Measurements from ENCODE around the gene RND2.

GRCh38 chr17:43025290-43025657 lies 243 bp downstream of the RND2 start:
- TF ChIP-seq, protein P1, sequence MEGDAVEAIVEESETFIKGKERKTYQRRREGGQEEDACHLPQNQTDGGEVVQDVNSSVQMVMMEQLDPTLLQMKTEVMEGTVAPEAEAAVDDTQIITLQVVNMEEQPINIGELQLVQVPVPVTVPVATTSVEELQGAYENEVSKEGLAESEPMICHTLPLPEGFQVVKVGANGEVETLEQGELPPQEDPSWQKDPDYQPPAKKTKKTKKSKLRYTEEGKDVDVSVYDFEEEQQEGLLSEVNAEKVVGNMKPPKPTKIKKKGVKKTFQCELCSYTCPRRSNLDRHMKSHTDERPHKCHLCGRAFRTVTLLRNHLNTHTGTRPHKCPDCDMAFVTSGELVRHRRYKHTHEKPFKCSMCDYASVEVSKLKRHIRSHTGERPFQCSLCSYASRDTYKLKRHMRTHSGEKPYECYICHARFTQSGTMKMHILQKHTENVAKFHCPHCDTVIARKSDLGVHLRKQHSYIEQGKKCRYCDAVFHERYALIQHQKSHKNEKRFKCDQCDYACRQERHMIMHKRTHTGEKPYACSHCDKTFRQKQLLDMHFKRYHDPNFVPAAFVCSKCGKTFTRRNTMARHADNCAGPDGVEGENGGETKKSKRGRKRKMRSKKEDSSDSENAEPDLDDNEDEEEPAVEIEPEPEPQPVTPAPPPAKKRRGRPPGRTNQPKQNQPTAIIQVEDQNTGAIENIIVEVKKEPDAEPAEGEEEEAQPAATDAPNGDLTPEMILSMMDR (IDR thresholded peaks at IDR 0.05; ENCODE audit: low read length), result no peak
- TF ChIP-seq EZH2 (optimal IDR thresholded peaks at IDR 0.05; ENCODE audit: low read depth, low read length), result no peak
- no peak for TF ChIP-seq EZH2phosphoT487 (IDR thresholded peaks at IDR 0.05; ENCODE audit: low read length)
